CD4-positive, alpha-beta T cell treated with Interleukin-15 for 4 hours (primary cell): ENCODE measurements around the gene HTT-AS.
A peak's percentile ranks its signal among the peaks of the same experiment; 100 is the strongest.
"Not testable (repeated sequence)": the region's sequence is repeated elsewhere in the genome, so short reads cannot be mapped to it uniquely, and the experiment has no call there.

Experiments used
- DNase-seq: peaks from one replicate; pipeline ENCODE4 v3.0.0-alpha.2; 2020; ENCODE audit warnings: low spot score

Gene HTT-AS

GRCh38 chr4:3074078-3074845, at the start of gene HTT-AS, which contains the start of gene HTT:
TSS of gene HTT-AS (minus strand) at chr4:3074538.
TSS of gene HTT (plus strand) at chr4:3074681. CDS start at chr4:3074826, 145 bp downstream.
- DNase-seq: peak; percentile 97

- DNase-seq: no peak
These were observed 48.9 kb upstream of the HTT-AS start for GRCh38 chr4:3123181-3123671.

- no peak for DNase-seq
These were observed 47.8 kb upstream of the HTT-AS start for GRCh38 chr4:3122081-3122563.

- no peak for DNase-seq
These were observed 47.3 kb upstream of the HTT-AS start for GRCh38 chr4:3121596-3121995.

GRCh38 chr4:3121110-3121509, 46.8 kb upstream of the HTT-AS start:
- no peak for DNase-seq

GRCh38 chr4:3119464-3119863, 45.1 kb upstream of the HTT-AS start:
- DNase-seq: no peak

- DNase-seq: no peak
These were observed 44.0 kb upstream of the HTT-AS start for GRCh38 chr4:3118312-3118711.

GRCh38 chr4:3116955-3117354, 42.6 kb upstream of the HTT-AS start:
- DNase-seq: no peak

GRCh38 chr4:3115637-3116270, 41.4 kb upstream of the HTT-AS start:
- DNase-seq: no peak

GRCh38 chr4:3114377-3114776, 40.0 kb upstream of the HTT-AS start:
- DNase-seq: no peak

GRCh38 chr4:3112609-3113469, 38.5 kb upstream of the HTT-AS start:
- DNase-seq: no peak

GRCh38 chr4:3112201-3112600, 37.9 kb upstream of the HTT-AS start:
- DNase-seq: no peak

GRCh38 chr4:3111461-3111860, 37.1 kb upstream of the HTT-AS start:
- no peak for DNase-seq

- no peak for DNase-seq
These were observed 33.9 kb upstream of the HTT-AS start for GRCh38 chr4:3108211-3108610.

GRCh38 chr4:3107691-3108121, 33.4 kb upstream of the HTT-AS start:
- DNase-seq: no peak

- DNase-seq: no peak
These were observed 32.9 kb upstream of the HTT-AS start for GRCh38 chr4:3107271-3107670.

- peak; percentile 90 for DNase-seq
These were observed 32.2 kb upstream of the HTT-AS start for GRCh38 chr4:3106339-3107186.

GRCh38 chr4:3098346-3098745, 24.0 kb upstream of the HTT-AS start:
- no peak for DNase-seq

GRCh38 chr4:3096202-3096601, 21.9 kb upstream of the HTT-AS start:
- DNase-seq: no peak

- DNase-seq: not testable (repeated sequence)
These were observed 20.4 kb upstream of the HTT-AS start for GRCh38 chr4:3094701-3095100.

- no peak for DNase-seq
These were observed 17.1 kb upstream of the HTT-AS start for GRCh38 chr4:3091464-3091863.
